K562 (cell line): ENCODE data around the gene SPRYD3. TPM values are rescaled to one million over a fixed set of nuclear protein-coding genes. Genes with fewer than 3 reads are reported as not detected.

Source experiments
- CXXC5 ChIP-seq: fragments of 250-450 bp; sonication (Bioruptor Pico); IDR thresholded peaks from 2 replicates; pipeline ENCODE4 v1.8.0; 2022; ENCODE audit warnings: inconsistent platforms, mild to moderate bottlenecking, moderate library complexity
- E2F3 ChIP-seq: fragments of 250-450 bp; sonication (Bioruptor Pico); IDR thresholded peaks from 2 replicates; pipeline ENCODE4 v1.4.0; 2020; ENCODE audit warnings: mild to moderate bottlenecking
- EHMT2 ChIP-seq: fragments of 450-650 bp; IDR thresholded peaks from 2 replicates; pipeline ENCODE4 v1.6.1; 2018; ENCODE audit warnings: antibody characterized with exemption
- MCM3 ChIP-seq: fragments of 450-650 bp; IDR thresholded peaks from 2 replicates; pipeline ENCODE4 v1.6.1; 2016
- NFE2L1 ChIP-seq: fragments of 450-650 bp; IDR thresholded peaks from 2 replicates; pipeline ENCODE4 v1.6.1; 2016; ENCODE audit warnings: missing genetic modification characterization, low read depth, mild to moderate bottlenecking, missing compliant biosample characterization, moderate library complexity, borderline replicate concordance
- SIX5 ChIP-seq, 2 experiments: IDR thresholded peaks; 2 replicates each; pipeline ENCODE4 v1.6.1; 2011; ENCODE audit warnings: low read length in 2 of 2, borderline replicate concordance in 1 of 2, low read depth in 1 of 2, mild to moderate bottlenecking in 1 of 2, moderate library complexity in 1 of 2; ENCODE audit not compliant: insufficient read depth in 1 of 2
- SMAD2 ChIP-seq: fragments of 150-350 bp; IDR thresholded peaks from 2 replicates; pipeline ENCODE4 v1.6.1; 2014; ENCODE audit warnings: low read depth, mild to moderate bottlenecking, low read length
- SREBF2 ChIP-seq: sonication (generic); formaldehyde crosslinking; IDR thresholded peaks from 2 replicates; pipeline ENCODE4 v1.4.0; 2020; ENCODE audit warnings: mild to moderate bottlenecking, missing genetic modification reagents
- STAT5B ChIP-seq: fragments of 250-450 bp; sonication (Bioruptor Pico); IDR thresholded peaks from 2 replicates; pipeline ENCODE4 v1.8.0; 2021; ENCODE audit warnings: mild to moderate bottlenecking, inconsistent platforms
- TRIM24 ChIP-seq, 2 experiments: fragments of 450-650 bp; IDR thresholded peaks; 2 replicates each; pipeline ENCODE4 v1.6.1; 2016
- ZNF699 ChIP-seq: fragments of 250-450 bp; sonication (Bioruptor Pico); IDR thresholded peaks from 2 replicates; pipeline ENCODE4 v1.8.0; 2021; ENCODE audit warnings: mild to moderate bottlenecking, moderate library complexity; ENCODE audit not compliant: insufficient replicate concordance
- ZNF76 ChIP-seq: fragments of 250-450 bp; sonication (Bioruptor Pico); IDR thresholded peaks from 2 replicates; pipeline ENCODE4 v1.4.0; 2020; ENCODE audit warnings: mild to moderate bottlenecking, moderate library complexity, borderline replicate concordance
- polyA plus RNA-seq, 8 experiments: library from polyadenylated mRNA; depleted of rRNA in 4 of 8; stranded (reverse) in 5 of 8; unstranded in 3 of 8; fragments of >200 nt; fragmentation: Nextera tagmentation in 2 of 8; fragmentation: Illumina TruSeq in 1 of 8; extraction: Ambion mirVana in 2 of 8; extraction: Trizol in 1 of 8; gene quantifications; 2 replicates each; pipeline versions ENCODE4 v1.2.1 to v1.2.3, GENCODE V29; 2011 to 2014; ENCODE audit warnings: inconsistent platforms in 1 of 8, missing spikeins in 1 of 8
- total RNA-seq, 7 experiments: library from RNA; depleted of rRNA in 6 of 7; stranded (reverse); fragments of >200 nt in 6 of 7; fragmentation: Illumina TruSeq in 2 of 7; extraction: Trizol in 2 of 7; gene quantifications; 2 replicates each; pipeline versions ENCODE4 v1.2.1 to v1.2.3, GENCODE V29; 2011 to 2021; ENCODE audit warnings: low replicate concordance in 1 of 7
- TF ChIP-seq, protein P1 (sequence below): fragments of 450-650 bp; IDR thresholded peaks from 2 replicates; pipeline ENCODE4 v1.6.1; 2016
- TF ChIP-seq, protein P2 (sequence below): fragments of 250-450 bp; sonication (Bioruptor Pico); IDR thresholded peaks from 2 replicates; pipeline ENCODE4 v1.4.0; 2020; ENCODE audit warnings: mild to moderate bottlenecking, moderate library complexity
- TF ChIP-seq, protein P3 (sequence below): fragments of 450-650 bp; IDR thresholded peaks from 2 replicates; pipeline ENCODE4 v1.6.1; 2017; ENCODE audit warnings: antibody characterized with exemption
- TF ChIP-seq, protein P4 (sequence below): fragments of 250-450 bp; sonication (Bioruptor Pico); IDR thresholded peaks from 2 replicates; pipeline ENCODE4 v1.4.0; 2020; ENCODE audit warnings: mild to moderate bottlenecking, moderate library complexity, borderline replicate concordance
- TF ChIP-seq, protein P5 (sequence below): sonication (generic); formaldehyde crosslinking; IDR thresholded peaks from 2 replicates; pipeline ENCODE4 v1.8.0; 2023; ENCODE audit warnings: mild to moderate bottlenecking, missing genetic modification reagents

The SPRYD3 gene
- total and polyA plus RNA-seq, 9 of the 15 experiments (the other 6 are each of a cell fraction or from before 2014, with no cell fraction given), result 1.5 to 13.6 (median 7.6) TPM

DNA sequence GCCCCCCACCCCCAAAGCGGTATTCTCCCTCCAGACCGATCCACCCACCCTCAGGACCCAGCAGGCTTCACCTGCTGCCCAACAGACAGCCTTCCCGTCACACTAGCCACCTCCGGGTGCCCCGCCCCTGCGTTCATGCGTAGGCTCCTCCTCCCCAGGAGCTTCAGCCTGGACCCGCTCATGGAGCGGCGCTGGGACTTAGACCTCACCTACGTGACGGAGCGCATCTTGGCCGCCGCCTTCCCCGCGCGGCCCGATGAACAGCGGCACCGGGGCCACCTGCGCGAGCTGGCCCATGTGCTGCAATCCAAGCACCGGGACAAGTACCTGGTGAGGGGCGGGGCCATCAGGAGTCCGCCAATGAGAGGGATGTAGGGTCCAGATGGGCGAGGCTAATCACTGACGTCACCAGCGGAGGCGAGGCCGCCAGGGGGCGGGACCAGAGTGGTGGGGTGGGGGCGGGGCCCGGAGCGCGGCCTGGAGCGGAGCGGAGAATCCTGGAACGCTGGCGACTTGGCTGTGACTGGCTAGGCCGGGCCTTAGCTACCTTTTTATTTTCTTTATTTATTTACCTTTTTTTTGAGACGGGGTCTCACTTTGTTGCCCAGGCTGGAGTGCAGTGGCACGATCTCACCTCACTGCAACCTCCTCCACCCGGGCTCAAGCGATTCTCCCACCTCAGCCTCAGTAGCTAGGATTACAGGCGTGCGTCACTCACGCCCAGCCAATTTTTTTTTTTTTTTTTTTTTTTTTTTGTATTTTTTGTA is 24.9 kb downstream of the SPRYD3 start (continued):
- TF ChIP-seq, protein P1, sequence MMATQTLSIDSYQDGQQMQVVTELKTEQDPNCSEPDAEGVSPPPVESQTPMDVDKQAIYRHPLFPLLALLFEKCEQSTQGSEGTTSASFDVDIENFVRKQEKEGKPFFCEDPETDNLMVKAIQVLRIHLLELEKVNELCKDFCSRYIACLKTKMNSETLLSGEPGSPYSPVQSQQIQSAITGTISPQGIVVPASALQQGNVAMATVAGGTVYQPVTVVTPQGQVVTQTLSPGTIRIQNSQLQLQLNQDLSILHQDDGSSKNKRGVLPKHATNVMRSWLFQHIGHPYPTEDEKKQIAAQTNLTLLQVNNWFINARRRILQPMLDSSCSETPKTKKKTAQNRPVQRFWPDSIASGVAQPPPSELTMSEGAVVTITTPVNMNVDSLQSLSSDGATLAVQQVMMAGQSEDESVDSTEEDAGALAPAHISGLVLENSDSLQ, result peak; percentile 84
- TF ChIP-seq, protein P2, sequence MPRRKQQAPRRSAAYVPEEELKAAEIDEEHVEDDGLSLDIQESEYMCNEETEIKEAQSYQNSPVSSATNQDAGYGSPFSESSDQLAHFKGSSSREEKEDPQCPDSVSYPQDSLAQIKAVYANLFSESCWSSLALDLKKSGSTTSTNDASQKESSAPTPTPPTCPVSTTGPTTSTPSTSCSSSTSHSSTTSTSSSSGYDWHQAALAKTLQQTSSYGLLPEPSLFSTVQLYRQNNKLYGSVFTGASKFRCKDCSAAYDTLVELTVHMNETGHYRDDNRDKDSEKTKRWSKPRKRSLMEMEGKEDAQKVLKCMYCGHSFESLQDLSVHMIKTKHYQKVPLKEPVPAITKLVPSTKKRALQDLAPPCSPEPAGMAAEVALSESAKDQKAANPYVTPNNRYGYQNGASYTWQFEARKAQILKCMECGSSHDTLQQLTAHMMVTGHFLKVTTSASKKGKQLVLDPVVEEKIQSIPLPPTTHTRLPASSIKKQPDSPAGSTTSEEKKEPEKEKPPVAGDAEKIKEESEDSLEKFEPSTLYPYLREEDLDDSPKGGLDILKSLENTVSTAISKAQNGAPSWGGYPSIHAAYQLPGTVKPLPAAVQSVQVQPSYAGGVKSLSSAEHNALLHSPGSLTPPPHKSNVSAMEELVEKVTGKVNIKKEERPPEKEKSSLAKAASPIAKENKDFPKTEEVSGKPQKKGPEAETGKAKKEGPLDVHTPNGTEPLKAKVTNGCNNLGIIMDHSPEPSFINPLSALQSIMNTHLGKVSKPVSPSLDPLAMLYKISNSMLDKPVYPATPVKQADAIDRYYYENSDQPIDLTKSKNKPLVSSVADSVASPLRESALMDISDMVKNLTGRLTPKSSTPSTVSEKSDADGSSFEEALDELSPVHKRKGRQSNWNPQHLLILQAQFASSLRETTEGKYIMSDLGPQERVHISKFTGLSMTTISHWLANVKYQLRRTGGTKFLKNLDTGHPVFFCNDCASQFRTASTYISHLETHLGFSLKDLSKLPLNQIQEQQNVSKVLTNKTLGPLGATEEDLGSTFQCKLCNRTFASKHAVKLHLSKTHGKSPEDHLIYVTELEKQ (CRISPR knock-in tag), result no peak
- no peak for TF ChIP-seq SREBF2 (CRISPR knock-in tag)
- no peak for TF ChIP-seq ZNF699
- TF ChIP-seq, protein P3, sequence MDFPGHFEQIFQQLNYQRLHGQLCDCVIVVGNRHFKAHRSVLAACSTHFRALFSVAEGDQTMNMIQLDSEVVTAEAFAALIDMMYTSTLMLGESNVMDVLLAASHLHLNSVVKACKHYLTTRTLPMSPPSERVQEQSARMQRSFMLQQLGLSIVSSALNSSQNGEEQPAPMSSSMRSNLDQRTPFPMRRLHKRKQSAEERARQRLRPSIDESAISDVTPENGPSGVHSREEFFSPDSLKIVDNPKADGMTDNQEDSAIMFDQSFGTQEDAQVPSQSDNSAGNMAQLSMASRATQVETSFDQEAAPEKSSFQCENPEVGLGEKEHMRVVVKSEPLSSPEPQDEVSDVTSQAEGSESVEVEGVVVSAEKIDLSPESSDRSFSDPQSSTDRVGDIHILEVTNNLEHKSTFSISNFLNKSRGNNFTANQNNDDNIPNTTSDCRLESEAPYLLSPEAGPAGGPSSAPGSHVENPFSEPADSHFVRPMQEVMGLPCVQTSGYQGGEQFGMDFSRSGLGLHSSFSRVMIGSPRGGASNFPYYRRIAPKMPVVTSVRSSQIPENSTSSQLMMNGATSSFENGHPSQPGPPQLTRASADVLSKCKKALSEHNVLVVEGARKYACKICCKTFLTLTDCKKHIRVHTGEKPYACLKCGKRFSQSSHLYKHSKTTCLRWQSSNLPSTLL, result no peak
- no peak for TF ChIP-seq NFE2L1 (tag)
- TF ChIP-seq ZNF76, result no peak
- TF ChIP-seq CXXC5 (CRISPR knock-in tag), result peak; percentile 26; the same call in 1 of the 2 replicates
- TF ChIP-seq EHMT2, result no peak
- TF ChIP-seq, protein P4, sequence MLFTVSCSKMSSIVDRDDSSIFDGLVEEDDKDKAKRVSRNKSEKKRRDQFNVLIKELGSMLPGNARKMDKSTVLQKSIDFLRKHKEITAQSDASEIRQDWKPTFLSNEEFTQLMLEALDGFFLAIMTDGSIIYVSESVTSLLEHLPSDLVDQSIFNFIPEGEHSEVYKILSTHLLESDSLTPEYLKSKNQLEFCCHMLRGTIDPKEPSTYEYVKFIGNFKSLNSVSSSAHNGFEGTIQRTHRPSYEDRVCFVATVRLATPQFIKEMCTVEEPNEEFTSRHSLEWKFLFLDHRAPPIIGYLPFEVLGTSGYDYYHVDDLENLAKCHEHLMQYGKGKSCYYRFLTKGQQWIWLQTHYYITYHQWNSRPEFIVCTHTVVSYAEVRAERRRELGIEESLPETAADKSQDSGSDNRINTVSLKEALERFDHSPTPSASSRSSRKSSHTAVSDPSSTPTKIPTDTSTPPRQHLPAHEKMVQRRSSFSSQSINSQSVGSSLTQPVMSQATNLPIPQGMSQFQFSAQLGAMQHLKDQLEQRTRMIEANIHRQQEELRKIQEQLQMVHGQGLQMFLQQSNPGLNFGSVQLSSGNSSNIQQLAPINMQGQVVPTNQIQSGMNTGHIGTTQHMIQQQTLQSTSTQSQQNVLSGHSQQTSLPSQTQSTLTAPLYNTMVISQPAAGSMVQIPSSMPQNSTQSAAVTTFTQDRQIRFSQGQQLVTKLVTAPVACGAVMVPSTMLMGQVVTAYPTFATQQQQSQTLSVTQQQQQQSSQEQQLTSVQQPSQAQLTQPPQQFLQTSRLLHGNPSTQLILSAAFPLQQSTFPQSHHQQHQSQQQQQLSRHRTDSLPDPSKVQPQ (CRISPR knock-in tag), result no peak
- TF ChIP-seq, protein P5, sequence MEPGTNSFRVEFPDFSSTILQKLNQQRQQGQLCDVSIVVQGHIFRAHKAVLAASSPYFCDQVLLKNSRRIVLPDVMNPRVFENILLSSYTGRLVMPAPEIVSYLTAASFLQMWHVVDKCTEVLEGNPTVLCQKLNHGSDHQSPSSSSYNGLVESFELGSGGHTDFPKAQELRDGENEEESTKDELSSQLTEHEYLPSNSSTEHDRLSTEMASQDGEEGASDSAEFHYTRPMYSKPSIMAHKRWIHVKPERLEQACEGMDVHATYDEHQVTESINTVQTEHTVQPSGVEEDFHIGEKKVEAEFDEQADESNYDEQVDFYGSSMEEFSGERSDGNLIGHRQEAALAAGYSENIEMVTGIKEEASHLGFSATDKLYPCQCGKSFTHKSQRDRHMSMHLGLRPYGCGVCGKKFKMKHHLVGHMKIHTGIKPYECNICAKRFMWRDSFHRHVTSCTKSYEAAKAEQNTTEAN (CRISPR knock-in tag), result no peak
- no peak for TF ChIP-seq E2F3
- TF ChIP-seq MCM3, result no peak
- no peak for TF ChIP-seq TRIM24 (IDR thresholded peaks at IDR 0.05)
- TF ChIP-seq SIX5 (IDR thresholded peaks at IDR 0.05; ENCODE audit: borderline replicate concordance in 1 of 2, insufficient read depth in 1 of 2, low read depth in 1 of 2, low read length in 2 of 2), result no peak
- no peak for TF ChIP-seq STAT5B (CRISPR knock-in tag)
- TF ChIP-seq SMAD2, result no peak
